ENCODE results near the gene NMT1. TPM values are rescaled to one million over a fixed set of nuclear protein-coding genes. Genes with fewer than 3 reads are reported as not detected.
"Not testable (repeated sequence)": the region's sequence is repeated elsewhere in the genome, so short reads cannot be mapped to it uniquely, and the experiment has no call there.

The NMT1 gene
- total and polyA plus RNA-seq, 9 donors: 34.0 to 49.1 (median 37.9) TPM

GRCh38 chr17:45117848-45118646 lies 56.9 kb downstream of the NMT1 start:
- Histone ChIP-seq H3K4me1 (ENCODE audit: control insufficient read depth, insufficient read depth, low read length) (peaks cover 11% of the 10 kb centered on the region), H3K9me3 (replicated peaks; ENCODE audit: control insufficient read depth, low read depth, low read length) (no peaks in the 10 kb centered on the region), H3K27me3 (ENCODE audit: control insufficient read depth, insufficient read depth, low read length) (peaks cover 6% of the 10 kb centered on the region), H3K4me3 (ENCODE audit: low read length) (no peak overlapping the region), H3K36me3 (ENCODE audit: control insufficient read depth, insufficient read depth, low read length) (peaks cover 18% of the 10 kb centered on the region), H3K27ac (ENCODE audit: low read length) (no peak overlapping the region)
- no peak for DNase-seq
- WGBS (ENCODE audit: insufficient coverage): 94% methylated on average over 7 of the region's 20 CpGs

- no peak for DNase-seq
- H3K9me3 ChIP-seq (replicated peaks; ENCODE audit: control insufficient read depth, low read depth, low read length): no peaks in the 10 kb centered on the region
- H3K4me3 ChIP-seq (ENCODE audit: low read length): no peak overlapping the region
- peaks cover 13% of the 10 kb centered on the region for H3K36me3 ChIP-seq (ENCODE audit: control insufficient read depth, insufficient read depth, low read length)
- peaks cover 6% of the 10 kb centered on the region for H3K27me3 ChIP-seq (ENCODE audit: control insufficient read depth, insufficient read depth, low read length)
- WGBS (ENCODE audit: insufficient coverage): 90% methylated on average over 21 of the region's 23 CpGs
- H3K27ac ChIP-seq (ENCODE audit: low read length): no peak overlapping the region
- peaks cover 11% of the 10 kb centered on the region for H3K4me1 ChIP-seq (ENCODE audit: control insufficient read depth, insufficient read depth, low read length)
Observed at GRCh38 chr17:45118691-45119090, 57.6 kb downstream of the NMT1 start.

- Histone ChIP-seq H3K4me1 (ENCODE audit: control insufficient read depth, insufficient read depth, low read length) (peaks cover 19% of the 10 kb centered on the region), H3K36me3 (ENCODE audit: control insufficient read depth, insufficient read depth, low read length) (peaks cover 11% of the 10 kb centered on the region)
- WGBS (ENCODE audit: insufficient coverage): 72% methylated on average over 7 of the region's 8 CpGs
Observed at GRCh38 chr17:45119964-45120363, 58.8 kb downstream of the NMT1 start.

GRCh38 chr17:45120558-45120957 lies 59.4 kb downstream of the NMT1 start:
- DNase-seq: no peak
- Histone ChIP-seq H3K27ac (ENCODE audit: low read length) (no peak overlapping the region), H3K4me3 (ENCODE audit: low read length) (no peak overlapping the region), H3K27me3 (ENCODE audit: control insufficient read depth, insufficient read depth, low read length) (peaks cover 6% of the 10 kb centered on the region), H3K36me3 (ENCODE audit: control insufficient read depth, insufficient read depth, low read length) (peaks cover 11% of the 10 kb centered on the region), H3K4me1 (ENCODE audit: control insufficient read depth, insufficient read depth, low read length) (peaks cover 19% of the 10 kb centered on the region), H3K9me3 (replicated peaks; ENCODE audit: control insufficient read depth, low read depth, low read length) (no peaks in the 10 kb centered on the region)
- WGBS (ENCODE audit: insufficient coverage): 62% methylated on average over 14 of the region's 22 CpGs

More at GRCh38 chr17:45119964-45120363, 58.8 kb downstream of the NMT1 start:
- no peak overlapping the region for H3K4me3 ChIP-seq (ENCODE audit: low read length)
- no peak overlapping the region for H3K27ac ChIP-seq (ENCODE audit: low read length)
- H3K27me3 ChIP-seq (ENCODE audit: control insufficient read depth, insufficient read depth, low read length): peaks cover 6% of the 10 kb centered on the region
- H3K9me3 ChIP-seq (replicated peaks; ENCODE audit: control insufficient read depth, low read depth, low read length): no peaks in the 10 kb centered on the region
- no peak for DNase-seq

- Histone ChIP-seq H3K27me3 (ENCODE audit: control insufficient read depth, insufficient read depth, low read length) (peaks cover 6% of the 10 kb centered on the region), H3K4me3 (ENCODE audit: low read length) (no peak overlapping the region), H3K9me3 (replicated peaks; ENCODE audit: control insufficient read depth, low read depth, low read length) (no peaks in the 10 kb centered on the region), H3K4me1 (ENCODE audit: control insufficient read depth, insufficient read depth, low read length) (peaks cover 19% of the 10 kb centered on the region), H3K27ac (ENCODE audit: low read length) (no peak overlapping the region), H3K36me3 (ENCODE audit: control insufficient read depth, insufficient read depth, low read length) (peaks cover 11% of the 10 kb centered on the region)
- 34% methylated on average over 42 of the region's 45 CpGs for WGBS (ENCODE audit: insufficient coverage)
- no peak for DNase-seq
Observed at GRCh38 chr17:45121055-45121454, 59.9 kb downstream of the NMT1 start.

GRCh38 chr17:45123076-45123770 lies 62.1 kb downstream of the NMT1 start:
- WGBS (ENCODE audit: insufficient coverage): 100% methylated on average over 2 of the region's 6 CpGs
- peaks cover 5% of the 10 kb centered on the region for H3K36me3 ChIP-seq (ENCODE audit: control insufficient read depth, insufficient read depth, low read length)
- H3K9me3 ChIP-seq (replicated peaks; ENCODE audit: control insufficient read depth, low read depth, low read length): no peaks in the 10 kb centered on the region
- no peak for DNase-seq
- H3K4me3 ChIP-seq (ENCODE audit: low read length): no peak overlapping the region
- no peak overlapping the region for H3K27ac ChIP-seq (ENCODE audit: low read length)
- H3K4me1 ChIP-seq (ENCODE audit: control insufficient read depth, insufficient read depth, low read length): peaks cover 38% of the 10 kb centered on the region
- peaks cover 6% of the 10 kb centered on the region for H3K27me3 ChIP-seq (ENCODE audit: control insufficient read depth, insufficient read depth, low read length)

GRCh38 chr17:45123930-45124796 lies 63.0 kb downstream of the NMT1 start:
- WGBS (ENCODE audit: insufficient coverage): 80% methylated on average over 3 of the region's 15 CpGs
- Histone ChIP-seq H3K27me3 (ENCODE audit: control insufficient read depth, insufficient read depth, low read length) (peaks cover 6% of the 10 kb centered on the region), H3K4me3 (ENCODE audit: low read length) (no peak overlapping the region), H3K4me1 (ENCODE audit: control insufficient read depth, insufficient read depth, low read length) (peaks cover 47% of the 10 kb centered on the region), H3K27ac (ENCODE audit: low read length) (no peak overlapping the region), H3K36me3 (ENCODE audit: control insufficient read depth, insufficient read depth, low read length) (no peaks in the 10 kb centered on the region), H3K9me3 (replicated peaks; ENCODE audit: control insufficient read depth, low read depth, low read length) (no peaks in the 10 kb centered on the region)
- no peak for DNase-seq

GRCh38 chr17:45124797-45125122 lies 63.6 kb downstream of the NMT1 start:
- not testable (repeated sequence) for H3K9me3 ChIP-seq (replicated peaks; ENCODE audit: control insufficient read depth, low read depth, low read length); H3K27me3 ChIP-seq (ENCODE audit: control insufficient read depth, insufficient read depth, low read length); H3K27ac ChIP-seq (ENCODE audit: low read length); DNase-seq; H3K36me3 ChIP-seq (ENCODE audit: control insufficient read depth, insufficient read depth, low read length); H3K4me3 ChIP-seq (ENCODE audit: low read length)
- peaks cover 52% of the 10 kb centered on the region for H3K4me1 ChIP-seq (ENCODE audit: control insufficient read depth, insufficient read depth, low read length)
- 63% methylated on average over 5 of the region's 5 CpGs for WGBS (ENCODE audit: insufficient coverage)

GRCh38 chr17:45125509-45125908 lies 64.4 kb downstream of the NMT1 start:
- H3K9me3 ChIP-seq (replicated peaks; ENCODE audit: control insufficient read depth, low read depth, low read length): no peaks in the 10 kb centered on the region
- H3K27ac ChIP-seq (ENCODE audit: low read length): no peak overlapping the region
- H3K4me3 ChIP-seq (ENCODE audit: low read length): no peak overlapping the region
- H3K27me3 ChIP-seq (ENCODE audit: control insufficient read depth, insufficient read depth, low read length): peaks cover 6% of the 10 kb centered on the region
- no peak for DNase-seq
- WGBS (ENCODE audit: insufficient coverage): 100% methylated on average over 5 of the region's 8 CpGs
- H3K4me1 ChIP-seq (ENCODE audit: control insufficient read depth, insufficient read depth, low read length): peaks cover 51% of the 10 kb centered on the region
- no peaks in the 10 kb centered on the region for H3K36me3 ChIP-seq (ENCODE audit: control insufficient read depth, insufficient read depth, low read length)

GRCh38 chr17:45127207-45127547 lies 66.1 kb downstream of the NMT1 start:
- H3K27me3 ChIP-seq (ENCODE audit: control insufficient read depth, insufficient read depth, low read length): no peaks in the 10 kb centered on the region
- H3K4me3 ChIP-seq (ENCODE audit: low read length): no peak overlapping the region
- no peaks in the 10 kb centered on the region for H3K36me3 ChIP-seq (ENCODE audit: control insufficient read depth, insufficient read depth, low read length)
- H3K27ac ChIP-seq (ENCODE audit: low read length): peak overlapping the region; percentile 80
- no peaks in the 10 kb centered on the region for H3K9me3 ChIP-seq (replicated peaks; ENCODE audit: control insufficient read depth, low read depth, low read length)
- H3K4me1 ChIP-seq (ENCODE audit: control insufficient read depth, insufficient read depth, low read length): peaks cover 65% of the 10 kb centered on the region
- DNase-seq: no peak
- 71% methylated on average over 8 of the region's 8 CpGs for WGBS (ENCODE audit: insufficient coverage)
